C4-2B (cell line): ENCODE data around the gene ZC3H7B.

Experiments
- ZFX ChIP-seq: fragments of 450-650 bp; IDR thresholded peaks from 2 replicates; pipeline ENCODE4 v1.6.1; 2017
- TF ChIP-seq, protein P1 (sequence below): fragments of 450-650 bp; conservative IDR thresholded peaks from 2 replicates; pipeline ENCODE4 v1.5.1; 2017; ENCODE audit warnings: mild to moderate bottlenecking

GRCh38 chr22:41315586-41315985 is 14.3 kb downstream of the ZC3H7B start:
- TF ChIP-seq, protein P1, sequence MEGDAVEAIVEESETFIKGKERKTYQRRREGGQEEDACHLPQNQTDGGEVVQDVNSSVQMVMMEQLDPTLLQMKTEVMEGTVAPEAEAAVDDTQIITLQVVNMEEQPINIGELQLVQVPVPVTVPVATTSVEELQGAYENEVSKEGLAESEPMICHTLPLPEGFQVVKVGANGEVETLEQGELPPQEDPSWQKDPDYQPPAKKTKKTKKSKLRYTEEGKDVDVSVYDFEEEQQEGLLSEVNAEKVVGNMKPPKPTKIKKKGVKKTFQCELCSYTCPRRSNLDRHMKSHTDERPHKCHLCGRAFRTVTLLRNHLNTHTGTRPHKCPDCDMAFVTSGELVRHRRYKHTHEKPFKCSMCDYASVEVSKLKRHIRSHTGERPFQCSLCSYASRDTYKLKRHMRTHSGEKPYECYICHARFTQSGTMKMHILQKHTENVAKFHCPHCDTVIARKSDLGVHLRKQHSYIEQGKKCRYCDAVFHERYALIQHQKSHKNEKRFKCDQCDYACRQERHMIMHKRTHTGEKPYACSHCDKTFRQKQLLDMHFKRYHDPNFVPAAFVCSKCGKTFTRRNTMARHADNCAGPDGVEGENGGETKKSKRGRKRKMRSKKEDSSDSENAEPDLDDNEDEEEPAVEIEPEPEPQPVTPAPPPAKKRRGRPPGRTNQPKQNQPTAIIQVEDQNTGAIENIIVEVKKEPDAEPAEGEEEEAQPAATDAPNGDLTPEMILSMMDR: no peak
- TF ChIP-seq ZFX: no peak
